Activated T-helper 2 cell treated with anti-CD3 and anti-CD28 coated beads, Interferon-gamma antibody, Interleukin-2, Interleukin-4, amounts not matched to agents 10 μg/mL and 5 μg/mL and 100 μg/mL, durations not matched to agents 14 hours and 24 hours and 36 hours (primary cell): ENCODE measurements around the gene GYPB. TPM values are rescaled to one million over a fixed set of nuclear protein-coding genes. Genes with fewer than 3 reads are reported as not detected.
"Not testable (repeated sequence)": the region's sequence is repeated elsewhere in the genome, so short reads cannot be mapped to it uniquely, and the experiment has no call there.

Experiments
- DNase-seq: peaks from one replicate; pipeline ENCODE4 v3.0.0; 2021; ENCODE audit warnings: low spot score
- H3K27ac Mint-ChIP-seq: one replicate; pipeline ENCODE4 v1.8.0; 2021; ENCODE audit warnings: mixed read lengths
- H3K27me3 Mint-ChIP-seq: one replicate; pipeline ENCODE4 v1.8.0; 2021; ENCODE audit warnings: low read depth, mixed read lengths
- H3K36me3 Mint-ChIP-seq: one replicate; pipeline ENCODE4 v1.8.0; 2021; ENCODE audit warnings: low read depth, mixed read lengths
- H3K4me1 Mint-ChIP-seq: one replicate; pipeline ENCODE4 v1.8.0; 2021; ENCODE audit warnings: low read depth, mixed read lengths
- H3K4me3 Mint-ChIP-seq: one replicate; pipeline ENCODE4 v1.8.0; 2021; ENCODE audit warnings: low read depth, mild to moderate bottlenecking, moderate library complexity, mixed read lengths
- H3K9me3 Mint-ChIP-seq: one replicate; pipeline ENCODE4 v1.8.0; 2021; ENCODE audit warnings: mixed read lengths
- intact Hi-C: fragments of 100-400 bp; cut with micrococcal nuclease; formaldehyde crosslinking; loops from one replicate; pipeline ENCODE4 v1.15.1; 2023
- total RNA-seq: library from RNA; stranded (reverse); gene quantifications from 2 replicates; pipeline ENCODE4 v1.2.3, GENCODE V29; 2022

Gene GYPB
- total RNA-seq, 1 donor from 2014 or later = not detected

DNA sequence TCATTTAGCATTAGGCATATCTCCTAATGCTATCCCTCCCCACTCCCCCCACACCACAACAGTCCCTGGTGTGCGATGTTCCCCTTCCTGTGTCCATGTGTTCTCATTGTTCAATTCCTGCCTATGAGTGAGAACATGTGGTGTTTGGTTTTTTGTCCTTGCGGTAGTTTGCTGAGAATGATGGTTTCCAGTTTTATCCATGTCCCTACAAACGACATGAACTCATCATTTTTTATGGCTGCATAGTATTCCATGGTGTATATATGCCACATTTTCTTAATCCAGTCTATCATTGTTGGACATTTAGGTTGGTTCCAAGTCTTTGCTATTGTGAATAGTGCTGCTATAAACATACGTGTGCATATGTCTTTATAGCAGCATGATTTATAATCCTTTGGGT is 7.5 kb upstream of the GYPB start:
- H3K4me3 Mint-ChIP-seq, intact Hi-C loops, H3K9me3 Mint-ChIP-seq, H3K27ac Mint-ChIP-seq, H3K36me3 Mint-ChIP-seq, H3K4me1 Mint-ChIP-seq, H3K27me3 Mint-ChIP-seq, DNase-seq: not testable (repeated sequence)

DNA sequence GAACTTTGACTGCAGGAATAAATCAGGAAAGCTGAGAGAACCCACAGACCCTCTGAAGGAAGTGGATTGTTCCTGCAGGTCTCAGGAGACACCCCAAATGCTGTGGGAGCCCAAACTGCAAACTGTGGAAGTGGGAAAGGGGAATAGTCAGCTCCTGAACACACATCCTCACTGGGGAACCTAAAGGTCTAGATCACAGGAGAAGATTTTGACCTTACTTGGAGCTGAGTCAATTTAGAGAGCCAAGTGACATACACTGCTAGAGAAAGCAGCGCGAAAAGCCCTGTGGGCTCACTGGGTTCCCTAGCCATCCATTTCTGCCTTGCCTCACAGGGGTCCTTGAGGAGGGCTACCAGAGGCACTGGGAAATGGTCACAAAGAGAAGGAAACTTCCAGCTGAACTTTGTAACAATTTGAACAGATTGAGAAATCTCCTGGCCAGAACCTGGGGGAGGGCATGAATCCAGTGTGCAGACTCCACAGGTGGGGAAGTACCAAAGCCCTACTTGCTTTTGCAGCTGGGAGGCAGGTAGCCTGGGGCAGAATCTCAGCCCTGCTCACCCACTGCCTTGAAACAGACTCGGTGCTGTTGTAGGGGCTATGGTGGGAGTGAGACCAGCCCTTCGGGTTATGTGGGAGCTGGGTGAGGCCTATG is 5.3 kb upstream of the GYPB start:
- DNase-seq, H3K27me3 Mint-ChIP-seq, H3K27ac Mint-ChIP-seq, H3K4me3 Mint-ChIP-seq, H3K36me3 Mint-ChIP-seq, H3K4me1 Mint-ChIP-seq, H3K9me3 Mint-ChIP-seq, intact Hi-C loops: not testable (repeated sequence)

DNA sequence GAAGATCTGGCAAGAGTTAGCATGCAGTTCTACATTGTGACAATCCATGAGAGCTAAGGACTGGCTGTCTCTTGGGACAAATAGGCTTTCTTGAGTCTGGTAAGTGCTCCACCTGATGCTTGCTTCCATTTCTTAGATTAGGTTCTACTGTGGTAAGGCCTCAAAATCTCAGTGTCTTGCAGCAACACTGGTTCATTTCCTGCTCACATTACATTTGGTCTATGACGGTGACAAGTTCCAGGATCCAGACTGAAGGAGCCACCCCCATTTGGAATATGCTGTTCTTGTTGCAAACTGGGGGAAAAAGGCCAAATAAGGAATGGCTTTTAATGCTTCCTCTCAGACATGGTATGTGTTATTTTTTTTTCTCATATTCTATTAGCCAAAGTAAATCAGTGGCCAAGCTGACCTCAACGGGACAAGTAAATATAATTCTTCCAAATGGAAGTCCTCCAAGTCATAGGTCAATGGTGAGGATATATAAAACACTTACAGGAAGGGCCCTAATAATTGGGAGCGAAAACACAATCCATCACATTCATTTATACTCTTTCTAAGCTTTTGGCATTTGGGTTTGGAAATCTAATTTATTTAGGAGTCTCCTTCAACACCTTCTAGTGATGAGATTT is 3.7 kb upstream of the GYPB start:
- H3K4me3 Mint-ChIP-seq, H3K9me3 Mint-ChIP-seq, H3K4me1 Mint-ChIP-seq, H3K27ac Mint-ChIP-seq, H3K27me3 Mint-ChIP-seq, H3K36me3 Mint-ChIP-seq, DNase-seq, intact Hi-C loops: not testable (repeated sequence)

DNA sequence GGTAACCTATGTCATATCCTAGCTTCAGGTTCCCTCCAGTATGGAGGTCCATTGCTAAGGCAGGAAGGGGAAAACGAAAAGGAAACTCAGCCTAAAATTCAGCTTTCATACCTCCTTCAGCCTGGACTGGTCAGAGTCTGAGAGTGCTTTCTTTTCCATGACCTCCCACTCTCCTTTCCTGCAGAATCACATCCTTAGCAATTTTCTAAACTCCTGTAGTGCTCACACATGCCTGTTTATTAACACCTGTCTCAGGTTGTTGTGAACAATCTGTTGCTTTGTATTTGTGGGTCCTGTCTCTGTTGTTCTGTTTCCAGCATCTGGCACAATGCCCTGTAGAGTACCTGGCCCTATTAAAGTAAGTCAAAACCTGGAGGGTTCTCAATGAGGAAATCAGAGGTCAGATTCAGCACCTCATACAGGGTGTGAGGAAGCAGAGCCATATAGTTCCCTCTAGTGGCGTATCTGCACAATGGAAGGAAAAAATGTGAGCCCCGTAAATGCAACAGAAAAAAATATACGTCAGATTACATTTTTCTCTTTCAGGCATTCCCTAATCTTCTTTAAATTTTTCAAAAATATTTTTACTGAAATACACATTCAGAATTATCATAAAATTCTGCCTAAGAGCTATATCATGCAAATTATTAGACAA is 2.3 kb upstream of the GYPB start:
- H3K9me3 Mint-ChIP-seq, H3K27me3 Mint-ChIP-seq, H3K4me1 Mint-ChIP-seq, H3K4me3 Mint-ChIP-seq, H3K36me3 Mint-ChIP-seq, DNase-seq, intact Hi-C loops, H3K27ac Mint-ChIP-seq: not testable (repeated sequence)

DNA sequence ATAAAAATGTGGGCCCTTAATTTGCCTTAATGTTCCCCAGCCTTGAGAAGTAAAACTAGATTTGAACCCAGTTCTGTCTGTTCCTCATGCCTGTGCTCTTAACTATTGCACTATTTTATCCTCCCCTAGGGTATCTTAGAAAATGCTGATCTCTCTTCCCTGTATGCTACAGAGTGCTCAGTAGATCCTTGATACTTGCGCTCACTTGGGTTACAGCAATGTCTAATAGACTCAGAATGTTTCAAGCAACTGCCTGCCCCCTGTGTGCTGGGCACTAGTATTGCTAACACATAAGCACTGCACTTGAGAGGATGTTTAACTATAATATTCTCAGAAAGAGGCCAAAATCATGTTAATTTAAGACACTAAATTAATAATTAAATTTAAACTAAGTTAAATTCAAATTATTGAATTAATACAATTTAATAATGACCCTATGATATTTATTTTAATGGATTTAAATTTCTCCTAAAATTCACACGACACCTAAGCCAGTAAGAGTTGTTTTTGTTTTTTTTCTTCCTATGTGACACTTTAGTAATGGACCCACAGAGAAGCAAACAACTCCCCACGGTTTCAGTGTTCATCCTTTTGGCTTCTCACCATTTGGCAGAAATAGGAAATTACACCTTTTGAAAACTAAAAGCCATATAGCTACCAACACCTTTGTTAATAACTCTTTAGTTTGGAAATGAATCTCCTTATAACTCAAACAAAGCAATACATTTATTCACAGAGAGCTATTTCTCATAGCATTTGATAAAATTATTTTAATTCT is 768 bp downstream of the GYPB start:
- H3K36me3 Mint-ChIP-seq, H3K27me3 Mint-ChIP-seq, intact Hi-C loops, DNase-seq, H3K27ac Mint-ChIP-seq, H3K4me1 Mint-ChIP-seq, H3K9me3 Mint-ChIP-seq, H3K4me3 Mint-ChIP-seq: not testable (repeated sequence)

DNA sequence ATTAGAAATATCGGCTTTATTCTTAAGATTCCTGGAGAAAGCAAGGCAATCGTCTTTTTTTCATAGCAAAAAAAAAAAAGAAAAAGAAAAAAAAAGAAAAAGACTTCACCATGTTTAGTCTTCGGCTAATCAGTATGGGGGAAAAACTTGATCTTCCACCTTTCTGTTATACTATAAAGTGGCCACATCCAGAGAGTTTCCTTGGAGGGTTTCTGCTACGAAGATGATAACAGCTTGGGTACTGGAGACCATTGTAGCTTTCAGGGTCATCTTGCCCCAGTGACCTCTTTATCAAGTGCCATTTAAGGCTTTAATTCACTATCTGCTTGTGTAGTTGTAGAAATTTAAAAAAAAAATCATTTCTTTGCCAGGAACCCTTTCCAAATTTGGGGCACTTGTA is 1.9 kb downstream of the GYPB start:
- H3K36me3 Mint-ChIP-seq, intact Hi-C loops, H3K4me3 Mint-ChIP-seq, H3K27me3 Mint-ChIP-seq, H3K9me3 Mint-ChIP-seq, H3K27ac Mint-ChIP-seq, H3K4me1 Mint-ChIP-seq, DNase-seq: not testable (repeated sequence)

DNA sequence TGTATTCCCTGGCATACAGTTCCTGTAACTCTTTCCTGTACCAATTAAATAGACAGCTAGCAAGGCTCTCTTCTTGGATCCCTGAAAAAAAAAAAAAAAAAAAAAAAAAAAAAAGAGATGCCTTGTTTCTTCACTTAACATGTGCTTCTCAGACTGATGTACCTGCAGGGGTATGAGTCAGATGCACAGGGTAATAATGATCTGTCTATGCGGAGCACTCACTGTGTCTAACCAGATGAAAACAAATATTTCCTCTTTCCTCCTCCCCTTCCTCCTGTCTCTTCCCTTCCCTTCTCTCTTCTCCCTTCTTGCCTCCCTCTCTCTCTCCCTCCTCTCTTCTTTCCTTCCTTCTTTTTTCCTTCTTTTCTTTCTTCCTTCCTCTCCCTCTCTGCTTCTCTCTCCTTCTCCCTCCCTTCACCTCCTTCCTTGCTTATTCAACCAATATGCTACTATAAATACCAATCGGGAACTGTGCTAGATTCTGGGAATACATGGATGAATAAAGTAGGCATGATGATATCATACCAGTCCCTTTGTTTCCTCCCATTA is 3.0 kb downstream of the GYPB start:
- H3K4me3 Mint-ChIP-seq, intact Hi-C loops: not testable (repeated sequence)

DNA sequence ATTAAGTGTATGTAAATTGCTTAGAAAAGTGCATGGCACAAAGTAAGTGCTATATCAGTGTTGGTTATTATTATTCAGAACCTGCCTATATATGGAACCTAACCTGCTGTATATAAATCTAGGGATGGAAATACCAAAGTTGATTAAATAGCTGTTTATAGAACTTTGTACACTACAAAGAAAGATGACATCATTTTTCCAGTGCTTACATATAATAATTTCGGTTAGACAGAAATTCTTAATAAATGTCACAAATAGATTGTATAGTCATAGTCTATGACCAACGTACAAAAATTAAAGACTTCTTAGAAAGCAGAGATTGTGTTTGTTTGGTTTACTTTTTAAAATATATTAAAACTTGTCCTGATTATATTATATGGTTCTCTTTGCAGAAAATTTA is 4.4 kb downstream of the GYPB start:
- DNase-seq = no peak
- Mint-ChIP-seq H3K27me3 (no peaks in the 10 kb centered on the region), H3K9me3 (no peaks in the 10 kb centered on the region), H3K27ac (no peak overlapping the region), H3K36me3 (no peaks in the 10 kb centered on the region), H3K4me1 (no peaks in the 10 kb centered on the region), H3K4me3 (no peak overlapping the region)
- intact Hi-C loops = no loop called here

More for the DNA sequence above, 3.0 kb downstream of the GYPB start:
- DNase-seq, H3K36me3 Mint-ChIP-seq, H3K4me1 Mint-ChIP-seq, H3K9me3 Mint-ChIP-seq, H3K27me3 Mint-ChIP-seq, H3K27ac Mint-ChIP-seq: not testable (repeated sequence)

DNA sequence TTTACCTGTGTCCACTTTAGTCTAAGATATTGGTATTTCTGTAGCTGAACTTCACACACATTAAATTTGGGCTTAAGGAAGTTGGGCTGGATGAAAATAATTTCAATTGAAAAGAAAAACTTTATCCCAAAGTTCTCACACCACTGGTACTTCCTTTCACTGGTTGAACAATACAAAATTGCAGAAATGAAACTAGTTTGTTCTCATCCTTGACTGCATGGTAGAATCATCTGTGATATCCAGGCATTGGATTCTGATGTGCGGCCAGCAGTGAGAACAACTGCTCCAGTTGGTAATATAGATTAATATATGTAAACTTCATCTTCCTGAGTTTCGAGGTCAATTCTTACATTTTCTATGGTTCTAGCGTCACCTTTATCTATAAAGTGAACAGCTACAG is 10.6 kb downstream of the GYPB start:
- H3K27ac Mint-ChIP-seq, H3K9me3 Mint-ChIP-seq, H3K4me3 Mint-ChIP-seq, H3K4me1 Mint-ChIP-seq, DNase-seq, H3K27me3 Mint-ChIP-seq, H3K36me3 Mint-ChIP-seq: not testable (repeated sequence)
- intact Hi-C loops = loop anchor here (5.0 kb wide), 1 partner anchor 126 kb away; no protein-coding TSS in a partner anchor

DNA sequence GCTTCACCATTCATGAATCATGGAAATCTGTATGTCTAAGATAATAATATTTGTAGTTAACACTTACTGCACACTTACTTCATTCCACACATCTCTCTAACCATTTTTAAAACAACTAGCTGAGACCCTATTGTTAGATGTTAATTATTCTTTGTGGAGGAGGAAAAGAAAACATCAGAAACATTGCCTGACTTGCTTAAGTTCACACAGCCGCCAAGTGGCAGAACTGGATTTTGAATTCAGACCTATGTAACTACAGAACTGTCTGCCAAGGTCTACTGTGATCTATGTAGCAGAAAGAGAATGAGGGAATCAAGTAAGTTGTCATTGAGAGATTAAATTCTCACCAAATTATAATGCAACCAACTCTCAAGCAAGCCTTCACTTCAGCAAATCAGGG is 11.2 kb downstream of the GYPB start:
- H3K4me3 Mint-ChIP-seq, H3K27ac Mint-ChIP-seq, DNase-seq, H3K9me3 Mint-ChIP-seq, H3K27me3 Mint-ChIP-seq, H3K4me1 Mint-ChIP-seq, H3K36me3 Mint-ChIP-seq: not testable (repeated sequence)
- intact Hi-C loops = loop anchor here (5.0 kb wide), 1 partner anchor 126 kb away; no protein-coding TSS in a partner anchor

DNA sequence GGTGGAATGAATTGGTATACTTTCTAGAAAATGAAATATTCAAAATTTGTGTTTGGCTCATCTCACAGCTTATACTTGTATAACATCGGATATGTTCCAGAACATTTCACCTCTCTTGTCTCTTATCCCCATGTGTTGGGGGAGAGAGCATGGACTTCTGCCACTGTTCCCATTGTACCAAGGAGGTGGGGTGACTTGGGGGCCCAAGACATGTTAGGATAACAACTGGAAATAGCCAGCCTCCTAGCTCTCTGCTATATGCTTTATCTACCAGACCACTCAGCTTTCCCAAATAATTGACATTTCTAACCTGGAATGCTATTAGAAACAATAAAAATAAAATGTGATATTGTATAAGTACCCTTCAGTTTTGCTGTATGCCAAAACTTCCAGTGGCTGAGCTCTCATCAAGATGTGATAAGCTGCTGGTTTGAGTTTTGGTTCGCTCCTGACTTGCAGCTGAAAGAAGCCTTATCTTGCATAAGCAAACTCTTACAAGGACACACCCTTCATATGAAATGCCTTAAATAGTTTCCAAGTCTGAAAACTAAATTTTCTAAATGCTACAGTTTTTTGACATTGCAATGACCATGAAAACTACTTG is 12.9 kb downstream of the GYPB start:
- not testable (repeated sequence) for H3K4me3 Mint-ChIP-seq, H3K36me3 Mint-ChIP-seq, H3K9me3 Mint-ChIP-seq, H3K27me3 Mint-ChIP-seq, H3K4me1 Mint-ChIP-seq, H3K27ac Mint-ChIP-seq, DNase-seq
- intact Hi-C loops = loop anchor here (5.0 kb wide), 1 partner anchor 124 kb away; no protein-coding TSS in a partner anchor

DNA sequence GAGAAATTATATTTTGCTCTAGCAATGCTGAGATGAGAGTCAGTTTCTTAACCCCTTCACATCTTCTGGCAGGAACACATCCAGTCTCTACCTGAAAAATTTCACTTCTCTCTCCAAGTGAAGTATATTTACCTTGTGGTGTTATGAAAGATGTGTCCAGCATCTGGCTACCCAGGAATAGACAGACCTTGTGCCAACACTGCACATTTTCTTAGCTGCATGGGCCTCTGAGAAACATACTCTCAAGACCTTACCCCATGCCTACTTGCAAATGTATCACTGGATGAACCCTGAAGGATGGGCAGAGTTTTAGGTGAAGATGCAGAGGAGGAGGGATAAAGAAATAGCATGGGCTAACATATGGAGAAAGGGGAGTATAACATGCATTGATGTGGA is 13.6 kb downstream of the GYPB start:
- intact Hi-C loops = loop anchor here (5.0 kb wide), 1 partner anchor 123 kb away; no protein-coding TSS in a partner anchor
- not testable (repeated sequence) for H3K4me1 Mint-ChIP-seq, H3K4me3 Mint-ChIP-seq, H3K36me3 Mint-ChIP-seq, H3K9me3 Mint-ChIP-seq, H3K27me3 Mint-ChIP-seq, H3K27ac Mint-ChIP-seq, DNase-seq
